Neural cell (in vitro differentiated cells): ENCODE measurements around the gene NEK2.

Experiments
- CTCF ChIP-seq: fragments of 450-650 bp; IDR thresholded peaks from 2 replicates; pipeline ENCODE4 v1.5.1; 2014; ENCODE audit warnings: antibody characterized with exemption, mild to moderate bottlenecking, moderate library complexity; ENCODE audit not compliant: poor library complexity, severe bottlenecking
- EP300 ChIP-seq: fragments of 450-650 bp; conservative IDR thresholded peaks from 2 replicates; pipeline ENCODE4 v1.6.1; 2014; ENCODE audit warnings: antibody characterized with exemption, mild to moderate bottlenecking, moderate library complexity; ENCODE audit not compliant: poor library complexity, severe bottlenecking
- TAF1 ChIP-seq: IDR thresholded peaks from 2 replicates; pipeline ENCODE4 v1.6.1; 2012; ENCODE audit warnings: low read depth

DNA sequence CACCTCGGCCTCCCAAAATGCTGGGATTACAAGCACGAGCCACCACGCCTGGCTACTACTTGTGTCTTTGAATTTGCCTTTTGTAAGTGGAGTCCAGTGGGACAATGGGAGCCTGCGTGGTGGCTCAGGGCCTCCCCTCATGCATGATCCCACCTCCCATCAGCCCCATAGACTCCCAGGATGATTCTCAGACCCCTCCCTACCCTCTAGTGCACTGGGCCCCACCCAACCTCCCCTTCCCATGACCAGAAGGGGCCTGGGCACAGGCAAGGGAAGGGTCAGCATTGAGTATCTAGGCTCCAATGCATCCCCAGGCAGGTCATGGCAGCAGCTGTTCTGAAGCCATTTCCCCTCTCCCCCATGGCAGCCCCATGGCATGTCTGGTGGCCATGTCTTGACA lies 18.7 kb downstream of the NEK2 start:
- TF ChIP-seq EP300 (no peak), CTCF (no peak), TAF1 (no peak)
